Peyer's patch (tissue), 4 donors: ENCODE results near the gene VPS35L.

Source experiments
- POLR2A ChIP-seq, 2 donors: fragments of 450-650 bp; IDR thresholded peaks; one replicate each; pipeline ENCODE4 v1.5.1; 2017; ENCODE audit warnings: antibody characterized with exemption in 2 of 2, mild to moderate bottlenecking in 2 of 2, moderate library complexity in 2 of 2
- TF ChIP-seq, protein P1 (sequence below), 6 experiments: fragments of 450-650 bp in 4 of 6; fragments of 200-600 bp in 2 of 6; sonication (generic) in 1 of 6; IDR thresholded peaks; one replicate each; pipeline ENCODE4 v1.5.1; 2017 to 2019; ENCODE audit warnings: antibody characterized with exemption in 6 of 6, mild to moderate bottlenecking in 3 of 6, moderate library complexity in 1 of 6

DNA sequence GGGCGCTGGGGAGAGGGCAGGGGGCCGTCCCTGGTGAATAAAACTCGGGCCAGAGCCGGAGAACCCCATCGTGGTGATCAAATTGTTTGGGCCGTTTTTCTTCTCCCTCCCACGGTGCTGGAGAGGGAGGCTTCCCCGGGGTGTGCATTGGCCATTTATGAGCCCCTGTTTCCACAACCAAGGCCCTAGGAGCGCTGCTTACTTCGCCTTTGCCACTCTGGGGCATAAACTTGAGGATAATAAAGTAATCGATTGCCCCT lies 31.2 kb upstream of the VPS35L start:
- TF ChIP-seq, protein P1, sequence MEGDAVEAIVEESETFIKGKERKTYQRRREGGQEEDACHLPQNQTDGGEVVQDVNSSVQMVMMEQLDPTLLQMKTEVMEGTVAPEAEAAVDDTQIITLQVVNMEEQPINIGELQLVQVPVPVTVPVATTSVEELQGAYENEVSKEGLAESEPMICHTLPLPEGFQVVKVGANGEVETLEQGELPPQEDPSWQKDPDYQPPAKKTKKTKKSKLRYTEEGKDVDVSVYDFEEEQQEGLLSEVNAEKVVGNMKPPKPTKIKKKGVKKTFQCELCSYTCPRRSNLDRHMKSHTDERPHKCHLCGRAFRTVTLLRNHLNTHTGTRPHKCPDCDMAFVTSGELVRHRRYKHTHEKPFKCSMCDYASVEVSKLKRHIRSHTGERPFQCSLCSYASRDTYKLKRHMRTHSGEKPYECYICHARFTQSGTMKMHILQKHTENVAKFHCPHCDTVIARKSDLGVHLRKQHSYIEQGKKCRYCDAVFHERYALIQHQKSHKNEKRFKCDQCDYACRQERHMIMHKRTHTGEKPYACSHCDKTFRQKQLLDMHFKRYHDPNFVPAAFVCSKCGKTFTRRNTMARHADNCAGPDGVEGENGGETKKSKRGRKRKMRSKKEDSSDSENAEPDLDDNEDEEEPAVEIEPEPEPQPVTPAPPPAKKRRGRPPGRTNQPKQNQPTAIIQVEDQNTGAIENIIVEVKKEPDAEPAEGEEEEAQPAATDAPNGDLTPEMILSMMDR (IDR thresholded peaks at IDR 0.05) = no peak
- TF ChIP-seq POLR2A (IDR thresholded peaks at IDR 0.05) = no peak
